Measurements from ENCODE around the gene SYPL1.
"Not testable (repeated sequence)": the region's sequence is repeated elsewhere in the genome, so short reads cannot be mapped to it uniquely, and the experiment has no call there.

Gene SYPL1

GRCh38 chr7:106112118-106112971 is at the start of gene SYPL1:
Gene SYPL1, minus strand, starts transcription at chr7:106112312. Its CDS starts 104 bp downstream, at chr7:106112208.
- peak; percentile 95 for DNase-seq (ENCODE audit: low spot score)

- no peak for DNase-seq (ENCODE audit: low spot score)
Measured at GRCh38 chr7:106155027-106155426, 42.9 kb upstream of the SYPL1 start.

- DNase-seq (ENCODE audit: low spot score), result peak; percentile 68
Measured at GRCh38 chr7:106153891-106154449, 41.9 kb upstream of the SYPL1 start.

- DNase-seq (ENCODE audit: low spot score), result no peak
Measured at GRCh38 chr7:106152313-106152665, 40.2 kb upstream of the SYPL1 start.

- no peak for DNase-seq (ENCODE audit: low spot score)
Measured at GRCh38 chr7:106151459-106152312, 39.6 kb upstream of the SYPL1 start.

GRCh38 chr7:106143711-106144337 is 31.7 kb upstream of the SYPL1 start:
- no peak for DNase-seq (ENCODE audit: low spot score)

GRCh38 chr7:106142136-106142535 is 30.0 kb upstream of the SYPL1 start:
- no peak for DNase-seq (ENCODE audit: low spot score)

GRCh38 chr7:106140406-106141173 is 28.5 kb upstream of the SYPL1 start:
- no peak for DNase-seq (ENCODE audit: low spot score)

GRCh38 chr7:106139265-106140251 is 27.4 kb upstream of the SYPL1 start:
- DNase-seq (ENCODE audit: low spot score), result no peak

GRCh38 chr7:106138776-106139175 is 26.7 kb upstream of the SYPL1 start:
- DNase-seq (ENCODE audit: low spot score), result no peak

GRCh38 chr7:106138181-106138580 is 26.1 kb upstream of the SYPL1 start:
- not testable (repeated sequence) for DNase-seq (ENCODE audit: low spot score)

- DNase-seq (ENCODE audit: low spot score), result no peak
Measured at GRCh38 chr7:106134241-106134640, 22.1 kb upstream of the SYPL1 start.

GRCh38 chr7:106129291-106129690 is 17.2 kb upstream of the SYPL1 start:
- no peak for DNase-seq (ENCODE audit: low spot score)

- no peak for DNase-seq (ENCODE audit: low spot score)
Measured at GRCh38 chr7:106128836-106129235, 16.7 kb upstream of the SYPL1 start.

GRCh38 chr7:106127984-106128780 is 16.1 kb upstream of the SYPL1 start:
- DNase-seq (ENCODE audit: low spot score), result no peak

- peak; percentile 66 for DNase-seq (ENCODE audit: low spot score)
Measured at GRCh38 chr7:106126170-106126938, 14.2 kb upstream of the SYPL1 start.

- no peak for DNase-seq (ENCODE audit: low spot score)
Measured at GRCh38 chr7:106125417-106125816, 13.3 kb upstream of the SYPL1 start.

GRCh38 chr7:106124186-106124585 is 12.1 kb upstream of the SYPL1 start:
- DNase-seq (ENCODE audit: low spot score), result no peak

GRCh38 chr7:106122713-106123112 is 10.6 kb upstream of the SYPL1 start:
- no peak for DNase-seq (ENCODE audit: low spot score)

All from CD4-positive, alpha-beta T cell treated with Interleukin-6 at 100 ng/mL for 8 hours (primary cell).